MM.1S (cell line): ENCODE measurements around the gene SGPP1.

Source experiments
- EZH2 ChIP-seq: fragments of 300-600 bp; sonication (generic); optimal IDR thresholded peaks from 2 replicates; pipeline ENCODE3; 2017; ENCODE audit warnings: low read depth, mild to moderate bottlenecking, antibody characterized with exemption, low read length, mixed read lengths
- TF ChIP-seq, protein P1 (sequence below): fragments of 300-600 bp; sonication (generic); IDR thresholded peaks from 2 replicates; pipeline ENCODE4 v1.5.1; 2016; ENCODE audit warnings: antibody characterized with exemption, low read length, mixed read lengths

DNA sequence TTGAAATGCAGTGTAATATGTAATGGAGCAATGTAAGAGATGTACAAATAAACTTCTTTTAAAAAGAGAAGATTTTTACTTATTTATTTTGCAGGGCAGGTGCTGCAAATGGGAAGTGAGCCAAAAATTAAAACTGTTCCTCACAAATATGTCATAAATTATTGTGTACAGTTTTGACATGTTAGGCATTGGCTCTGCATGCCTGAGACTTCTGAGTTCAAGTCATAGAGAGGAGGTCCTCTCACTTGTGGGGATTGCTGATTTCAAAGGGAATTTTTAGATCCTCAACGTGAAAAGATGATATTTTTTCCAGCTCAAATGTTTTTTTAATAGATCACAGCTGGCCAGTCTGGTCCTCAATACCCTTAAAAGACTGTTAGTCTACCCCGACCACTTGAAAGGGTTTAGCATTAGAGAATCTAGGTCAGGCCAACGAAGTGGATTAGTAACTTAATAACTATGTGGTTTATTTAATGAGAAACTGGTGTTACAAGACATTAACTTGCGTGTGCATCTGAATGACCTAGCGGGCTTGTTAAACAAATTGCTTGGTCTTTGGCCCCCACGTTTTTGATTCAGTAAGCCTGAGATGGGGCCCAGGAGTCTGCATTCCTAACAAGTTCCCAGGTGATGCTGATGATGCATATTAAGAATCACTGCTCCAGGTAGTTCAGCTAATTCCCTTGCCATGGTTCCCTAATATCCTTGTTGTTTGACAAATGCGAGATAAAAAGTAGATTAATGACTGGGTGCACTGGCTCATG lies 55.3 kb downstream of the SGPP1 start:
- TF ChIP-seq, protein P1, sequence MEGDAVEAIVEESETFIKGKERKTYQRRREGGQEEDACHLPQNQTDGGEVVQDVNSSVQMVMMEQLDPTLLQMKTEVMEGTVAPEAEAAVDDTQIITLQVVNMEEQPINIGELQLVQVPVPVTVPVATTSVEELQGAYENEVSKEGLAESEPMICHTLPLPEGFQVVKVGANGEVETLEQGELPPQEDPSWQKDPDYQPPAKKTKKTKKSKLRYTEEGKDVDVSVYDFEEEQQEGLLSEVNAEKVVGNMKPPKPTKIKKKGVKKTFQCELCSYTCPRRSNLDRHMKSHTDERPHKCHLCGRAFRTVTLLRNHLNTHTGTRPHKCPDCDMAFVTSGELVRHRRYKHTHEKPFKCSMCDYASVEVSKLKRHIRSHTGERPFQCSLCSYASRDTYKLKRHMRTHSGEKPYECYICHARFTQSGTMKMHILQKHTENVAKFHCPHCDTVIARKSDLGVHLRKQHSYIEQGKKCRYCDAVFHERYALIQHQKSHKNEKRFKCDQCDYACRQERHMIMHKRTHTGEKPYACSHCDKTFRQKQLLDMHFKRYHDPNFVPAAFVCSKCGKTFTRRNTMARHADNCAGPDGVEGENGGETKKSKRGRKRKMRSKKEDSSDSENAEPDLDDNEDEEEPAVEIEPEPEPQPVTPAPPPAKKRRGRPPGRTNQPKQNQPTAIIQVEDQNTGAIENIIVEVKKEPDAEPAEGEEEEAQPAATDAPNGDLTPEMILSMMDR: no peak
- TF ChIP-seq EZH2: no peak
